Fibroblast of upper back skin (primary cell): Measurements from ENCODE around the gene GIPC1.

Experiments
- DNase-seq: peaks from one replicate; pipeline ENCODE4 v3.0.0-alpha.2; 2013

GIPC1 gene

DNA sequence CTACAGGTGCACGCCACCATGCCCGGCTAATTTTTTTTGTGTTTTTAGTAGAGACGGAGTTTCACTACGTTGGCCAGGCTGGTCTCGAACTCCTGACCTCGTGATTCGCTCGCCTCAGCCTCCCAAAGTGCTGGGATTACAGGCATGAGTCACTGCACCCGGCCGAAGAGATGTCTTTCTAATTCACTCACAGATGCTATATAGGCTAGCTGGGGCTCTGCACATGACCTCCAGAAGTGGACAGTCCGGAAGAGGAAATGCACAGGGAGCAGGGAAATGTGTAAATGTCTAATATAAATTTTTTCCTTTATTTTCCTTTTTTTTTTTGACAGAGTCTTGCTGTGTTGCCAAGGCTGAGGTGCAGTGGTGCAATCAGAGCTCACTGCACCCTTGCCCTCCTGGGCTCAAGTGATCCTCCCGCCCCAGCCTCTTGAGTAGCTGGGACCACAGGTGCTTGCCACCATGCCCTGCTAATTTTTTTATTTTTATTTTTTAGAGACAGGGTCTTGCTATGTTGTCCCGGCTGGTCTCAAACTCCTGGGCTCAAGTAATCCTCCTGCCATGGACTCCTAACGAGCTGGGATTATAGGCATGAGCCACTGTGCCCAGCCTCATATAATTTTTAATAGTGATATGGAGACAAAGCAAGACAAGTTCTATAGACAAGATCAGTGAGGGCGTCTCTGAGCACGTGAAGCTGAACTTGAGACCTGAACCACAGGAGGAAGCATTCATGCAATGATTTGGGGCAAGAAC lies 8.4 kb downstream of the GIPC1 start:
- no peak for DNase-seq

DNA sequence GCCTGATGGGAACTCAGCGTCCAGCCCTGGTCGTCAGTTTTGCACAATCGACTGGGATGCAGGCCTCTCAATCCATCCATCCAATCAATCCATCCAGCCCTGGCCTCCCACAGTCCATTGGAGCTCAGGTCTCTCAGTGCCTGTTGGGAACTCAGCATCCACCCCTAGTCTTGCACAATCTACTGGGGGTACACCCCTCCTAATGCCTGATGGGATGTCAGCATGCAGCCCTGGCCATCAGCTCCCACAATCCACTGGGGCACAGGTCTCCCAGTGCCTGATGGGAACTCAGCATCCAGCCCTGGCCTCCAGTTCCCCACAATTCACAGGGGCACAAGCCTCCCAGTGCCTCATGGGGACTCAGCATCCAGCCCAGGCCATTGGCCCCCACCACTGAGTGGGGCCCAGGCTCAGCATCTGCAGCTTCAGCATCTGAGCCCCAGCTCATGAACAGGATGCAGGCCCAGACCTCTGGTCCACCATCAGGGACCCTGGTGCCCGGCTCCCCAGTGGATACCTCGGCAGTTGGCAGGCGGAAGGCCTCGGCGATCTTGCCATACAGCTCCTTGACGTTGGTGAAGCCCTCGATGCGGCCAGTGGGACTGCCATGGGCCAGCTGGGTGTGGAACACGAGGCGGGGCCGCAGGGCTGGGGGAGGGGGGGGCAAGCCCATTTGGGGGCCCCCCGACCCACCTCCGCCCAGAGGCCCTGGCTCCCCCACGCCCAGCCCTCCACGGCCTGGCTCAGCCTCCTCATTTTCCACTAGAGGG lies 13.6 kb downstream of the GIPC1 start:
- DNase-seq, result no peak

DNA sequence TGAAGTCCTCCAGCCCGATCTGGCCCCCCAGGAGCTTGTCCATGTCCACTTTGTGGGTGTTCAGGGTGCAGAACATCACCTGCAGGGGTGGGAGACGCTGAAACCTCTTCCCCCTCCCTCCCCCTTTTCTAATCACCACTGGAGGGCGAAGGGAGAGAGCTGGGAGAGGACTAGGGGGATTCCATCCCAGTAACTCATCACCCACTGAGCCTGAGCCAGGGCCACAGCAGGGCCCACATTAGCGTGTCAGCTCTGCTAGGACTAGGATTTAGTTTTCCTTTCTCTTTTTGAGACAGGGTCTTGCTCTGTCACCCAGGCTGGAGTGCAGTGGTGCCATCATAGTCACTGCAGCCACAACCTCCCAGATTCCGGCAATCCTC lies 15.2 kb downstream of the GIPC1 start:
- peak; percentile 63 for DNase-seq

DNA sequence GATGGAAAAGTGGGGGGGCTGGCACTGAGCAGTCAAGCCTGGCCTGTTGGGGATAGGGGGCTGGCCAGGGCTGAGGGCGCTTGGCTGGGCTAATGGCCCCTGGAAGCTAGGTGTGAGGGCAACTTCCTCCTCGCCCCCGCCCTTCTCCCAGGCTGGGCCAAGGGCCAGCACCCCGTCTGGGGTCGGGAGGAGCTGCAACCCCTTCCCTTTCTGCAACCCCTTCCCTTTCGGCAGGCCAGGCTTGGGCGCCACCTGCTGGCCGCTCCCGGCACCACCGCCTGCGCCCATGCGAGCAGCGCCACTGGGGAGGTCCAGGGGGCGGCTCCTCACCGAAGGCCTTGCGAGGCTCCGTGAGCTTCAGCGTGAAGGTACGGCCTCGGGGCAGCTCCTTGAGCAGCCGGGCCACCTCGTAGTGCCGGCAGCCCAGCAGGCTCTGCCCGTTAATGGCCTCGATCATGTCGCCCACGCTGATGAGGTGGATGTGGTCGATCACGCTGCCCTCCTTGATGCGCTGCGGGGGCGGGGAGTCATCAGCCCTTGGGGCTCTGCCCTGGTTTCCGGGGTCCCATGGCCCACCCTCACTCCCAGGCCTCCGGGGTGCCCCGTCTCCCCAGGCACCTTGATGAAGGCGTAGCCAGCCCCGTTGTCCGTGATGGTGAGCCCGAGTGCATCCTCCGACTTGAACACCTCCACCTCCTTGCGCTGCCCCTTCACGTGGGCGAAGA lies 15.8 kb downstream of the GIPC1 start:
- DNase-seq, result no peak

DNA sequence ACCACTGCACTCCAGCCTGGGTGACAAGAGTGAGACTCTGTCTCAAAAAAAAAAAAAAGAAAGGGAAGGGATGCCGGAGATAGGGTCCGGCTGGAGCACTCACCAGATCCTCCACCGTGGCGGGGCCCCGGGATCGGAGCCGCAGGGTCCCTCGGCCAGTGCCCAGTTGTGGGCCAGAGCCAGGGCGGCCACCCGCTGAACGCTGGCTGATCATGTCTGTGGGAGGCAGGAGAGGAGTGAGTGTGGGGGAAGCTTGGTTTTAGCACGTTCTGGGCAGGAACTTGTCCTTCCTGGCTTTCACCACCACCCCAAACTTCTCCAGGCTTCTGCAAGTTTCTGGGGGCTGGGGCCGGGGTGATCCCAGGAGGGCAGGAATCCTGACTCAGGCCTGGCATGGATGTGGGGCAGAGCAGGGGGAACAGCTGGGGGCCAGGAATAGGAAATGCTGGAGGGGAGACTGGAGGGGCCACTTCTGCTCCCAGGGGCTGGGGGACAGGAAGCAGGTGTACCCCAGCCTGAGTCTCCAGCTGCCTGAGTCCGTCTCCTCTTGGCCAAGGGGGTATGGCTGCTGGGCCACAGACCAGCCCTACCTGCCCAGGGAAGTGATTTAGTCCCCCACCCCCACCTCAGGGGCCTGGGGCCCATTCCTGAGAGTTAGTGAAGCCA lies 16.5 kb downstream of the GIPC1 start:
- DNase-seq, result no peak

DNA sequence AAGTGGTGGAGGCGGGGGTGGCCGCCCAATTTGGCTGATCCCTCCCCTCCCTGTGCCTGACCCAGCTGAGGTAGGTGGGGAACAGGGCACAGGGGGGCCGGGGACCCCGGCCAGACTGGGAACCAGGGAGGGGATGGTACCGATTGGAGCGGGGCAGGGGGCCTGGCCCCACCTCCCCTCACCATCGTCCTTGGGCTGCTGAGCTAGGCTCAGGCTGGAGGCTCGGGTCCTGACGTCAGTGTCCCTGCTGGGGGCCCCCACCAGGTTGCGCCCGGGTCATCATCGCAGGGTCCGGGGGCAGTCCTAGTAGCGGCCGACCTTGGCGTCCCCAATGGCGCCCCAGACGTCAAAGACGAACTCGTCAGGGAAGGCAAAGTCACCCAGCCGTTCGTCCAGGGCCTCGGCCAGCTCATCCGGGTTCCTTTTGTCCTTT lies 17.8 kb downstream of the GIPC1 start:
- DNase-seq, result no peak

DNA sequence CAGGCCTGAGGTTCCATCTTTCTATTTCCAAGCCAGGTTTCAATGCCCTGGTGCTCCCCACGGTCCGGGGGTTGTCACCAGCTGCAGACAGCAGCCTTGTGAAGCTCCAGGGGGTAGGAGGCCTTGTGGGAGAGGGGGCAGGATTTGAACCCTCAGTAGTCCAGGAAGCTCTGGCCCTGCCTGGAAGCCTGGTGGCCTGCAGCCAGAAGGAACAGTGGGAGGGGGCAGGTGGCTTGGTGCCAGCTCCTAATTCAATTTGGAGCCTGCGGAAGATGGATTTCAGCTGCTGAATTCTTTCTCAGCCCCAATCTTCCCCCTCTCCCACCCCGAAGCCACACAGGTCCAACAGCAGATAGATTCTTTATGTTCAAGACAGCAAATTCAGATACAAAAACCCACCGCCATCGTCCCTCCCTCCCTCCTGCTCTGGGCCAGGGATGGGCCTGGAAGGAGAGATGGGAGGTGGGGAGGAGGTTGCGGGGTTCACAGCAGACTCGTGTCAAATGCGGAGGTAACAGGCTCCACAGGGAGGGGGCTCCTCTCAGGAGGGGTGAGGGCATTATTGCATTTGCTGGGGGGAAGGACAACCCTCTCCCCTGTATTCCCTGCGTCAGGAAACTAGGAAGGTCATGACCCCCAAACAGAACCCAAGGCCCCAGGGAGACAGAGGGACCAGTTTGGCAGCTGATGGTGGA lies 18.4 kb downstream of the GIPC1 start:
- peak; percentile 76 for DNase-seq

DNA sequence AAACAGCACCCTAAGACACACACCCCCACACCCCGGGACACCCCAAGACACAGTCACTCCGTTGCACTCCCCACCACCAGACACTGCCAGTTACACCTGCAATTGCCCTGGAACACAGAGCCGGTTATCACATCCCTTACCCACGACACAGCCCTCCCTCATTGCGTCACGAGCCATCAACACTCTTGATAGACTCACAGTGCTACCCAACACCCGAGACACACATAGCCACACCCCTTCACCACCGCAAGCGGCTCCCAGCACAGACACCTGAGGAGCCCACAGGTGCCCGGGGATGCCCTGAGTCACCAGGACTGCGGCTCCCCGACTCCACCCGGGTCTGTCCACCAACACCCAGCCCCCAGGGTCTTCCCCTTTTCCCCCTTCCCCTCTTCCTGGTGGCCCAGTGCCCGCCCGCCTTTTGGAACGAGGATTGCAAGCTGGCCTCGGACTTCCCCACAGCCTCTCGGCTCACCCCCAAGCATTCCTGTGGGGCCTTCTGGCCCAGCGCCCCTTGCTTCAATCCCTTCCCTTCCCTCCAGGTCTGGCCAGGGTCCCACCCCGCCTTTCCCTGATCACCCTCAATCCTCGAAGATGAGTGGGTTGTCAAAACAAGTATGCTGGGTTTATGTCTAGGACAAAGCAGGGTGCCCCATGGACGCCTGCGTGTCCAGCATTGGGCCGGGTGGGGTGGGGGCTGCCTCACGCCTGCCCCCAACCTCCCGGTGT lies 19.1 kb downstream of the GIPC1 start:
- peak; percentile 84 for DNase-seq

DNA sequence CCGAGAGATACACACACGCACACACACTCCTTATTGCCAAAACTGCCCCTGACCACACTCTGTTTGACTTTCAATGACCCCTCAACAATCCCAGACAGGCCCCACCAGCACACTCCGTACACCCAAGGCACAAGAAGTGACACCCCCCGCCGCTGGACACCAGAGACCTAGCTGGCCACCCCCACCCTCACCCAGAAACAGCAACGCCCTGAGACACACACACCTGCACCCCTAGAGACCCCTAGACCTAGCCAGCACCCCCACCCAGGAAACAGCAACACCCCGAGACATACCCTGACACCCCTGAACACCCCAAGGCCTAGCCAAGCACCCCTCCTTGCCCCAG lies 19.6 kb downstream of the GIPC1 start:
- no peak for DNase-seq

DNA sequence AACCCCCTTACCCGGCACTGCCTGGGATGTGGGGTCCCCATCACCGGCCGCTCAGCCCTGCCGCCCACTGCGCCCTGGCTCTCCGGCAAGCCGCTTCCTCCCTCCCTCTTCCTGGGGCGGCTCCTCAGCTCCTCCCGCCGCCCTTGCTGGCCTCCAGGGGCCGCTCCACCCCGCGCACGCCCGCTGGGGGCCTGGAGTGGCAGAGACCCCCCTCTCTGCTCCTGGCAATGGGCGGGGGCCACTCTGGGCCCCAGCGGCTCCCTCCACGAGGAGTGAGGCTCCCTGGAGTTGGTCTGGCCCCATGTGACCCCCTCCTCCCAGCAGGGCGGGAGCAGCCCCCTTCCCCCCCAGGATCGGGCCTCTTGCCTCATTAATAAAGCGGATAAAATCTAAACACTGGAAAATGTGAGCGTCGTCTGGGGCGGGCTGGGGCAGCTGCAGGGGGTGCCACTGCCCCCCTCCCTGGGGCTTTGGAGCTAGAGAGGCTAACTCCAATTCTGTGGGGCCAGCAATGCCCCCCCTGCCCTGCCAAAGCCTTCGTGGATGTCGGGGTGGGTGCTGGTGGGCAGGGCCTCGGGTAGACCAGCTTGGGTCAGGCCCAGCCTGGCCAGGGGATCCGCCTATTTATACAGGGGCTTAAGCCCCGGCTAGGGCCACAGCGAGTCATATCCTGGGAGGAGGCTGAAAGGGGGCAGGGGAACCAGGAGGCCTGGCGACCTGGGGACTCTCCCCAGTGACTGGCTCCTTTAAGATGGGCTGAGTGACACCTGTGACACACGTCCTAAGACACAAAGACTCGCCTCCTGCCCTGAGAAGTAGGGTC lies 20.5 kb downstream of the GIPC1 start, which contains the start of gene PTGER1:
Gene PTGER1 (minus strand): TSS at position 104 of the 823 bp plus-strand sequence. CDS start 1,034 bp downstream, outside the sequence.
- DNase-seq, result peak; percentile 32

DNA sequence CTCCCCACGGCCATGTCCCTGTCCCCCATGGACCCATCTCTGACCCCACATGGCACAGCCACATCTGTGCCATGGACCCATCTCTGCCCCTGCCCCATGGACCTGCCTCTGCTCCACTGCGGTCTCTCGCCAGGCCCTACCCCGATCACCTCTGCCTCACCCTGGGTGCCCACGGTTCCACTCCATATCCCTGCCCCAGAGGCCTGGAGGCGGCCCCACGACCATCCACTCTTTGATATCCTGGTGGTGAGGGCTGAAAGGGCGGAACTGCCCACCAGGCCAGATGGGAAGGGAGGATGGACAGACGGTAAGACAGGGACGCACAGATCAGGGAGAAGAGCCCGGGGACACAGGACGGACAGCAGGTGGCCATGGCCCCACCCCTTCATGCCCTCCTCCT lies 21.1 kb downstream of the GIPC1 start:
- no peak for DNase-seq

DNA sequence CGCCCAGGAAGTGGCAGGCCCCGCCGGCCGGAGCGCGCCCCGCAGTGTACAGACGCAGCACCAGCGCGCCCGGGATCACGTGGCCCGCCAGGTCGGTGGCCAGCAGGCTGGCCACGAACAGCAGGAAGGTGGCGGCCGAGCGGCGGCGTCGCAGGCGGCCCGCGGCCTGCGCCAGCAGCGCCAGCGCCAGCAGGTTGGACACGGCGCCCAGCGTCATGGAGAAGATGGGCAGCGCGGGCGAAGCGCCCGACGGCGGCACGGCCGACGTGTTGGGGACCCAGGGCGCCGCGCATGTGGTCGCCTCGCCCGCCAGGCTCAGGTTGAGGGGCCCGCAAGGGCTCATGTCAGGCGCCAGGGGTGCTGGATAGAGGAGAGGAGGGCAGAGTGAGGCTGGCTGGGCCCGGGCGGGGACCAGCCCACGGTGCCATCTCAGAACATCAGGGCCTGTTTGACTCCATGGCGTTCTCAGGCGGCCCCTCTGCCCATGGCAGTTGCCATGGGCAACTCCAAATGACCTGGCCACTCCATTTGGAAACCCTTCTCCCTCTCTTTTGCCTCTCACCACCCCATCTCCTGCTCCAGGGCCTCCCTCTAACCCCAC lies 21.8 kb downstream of the GIPC1 start:
- no peak for DNase-seq

DNA sequence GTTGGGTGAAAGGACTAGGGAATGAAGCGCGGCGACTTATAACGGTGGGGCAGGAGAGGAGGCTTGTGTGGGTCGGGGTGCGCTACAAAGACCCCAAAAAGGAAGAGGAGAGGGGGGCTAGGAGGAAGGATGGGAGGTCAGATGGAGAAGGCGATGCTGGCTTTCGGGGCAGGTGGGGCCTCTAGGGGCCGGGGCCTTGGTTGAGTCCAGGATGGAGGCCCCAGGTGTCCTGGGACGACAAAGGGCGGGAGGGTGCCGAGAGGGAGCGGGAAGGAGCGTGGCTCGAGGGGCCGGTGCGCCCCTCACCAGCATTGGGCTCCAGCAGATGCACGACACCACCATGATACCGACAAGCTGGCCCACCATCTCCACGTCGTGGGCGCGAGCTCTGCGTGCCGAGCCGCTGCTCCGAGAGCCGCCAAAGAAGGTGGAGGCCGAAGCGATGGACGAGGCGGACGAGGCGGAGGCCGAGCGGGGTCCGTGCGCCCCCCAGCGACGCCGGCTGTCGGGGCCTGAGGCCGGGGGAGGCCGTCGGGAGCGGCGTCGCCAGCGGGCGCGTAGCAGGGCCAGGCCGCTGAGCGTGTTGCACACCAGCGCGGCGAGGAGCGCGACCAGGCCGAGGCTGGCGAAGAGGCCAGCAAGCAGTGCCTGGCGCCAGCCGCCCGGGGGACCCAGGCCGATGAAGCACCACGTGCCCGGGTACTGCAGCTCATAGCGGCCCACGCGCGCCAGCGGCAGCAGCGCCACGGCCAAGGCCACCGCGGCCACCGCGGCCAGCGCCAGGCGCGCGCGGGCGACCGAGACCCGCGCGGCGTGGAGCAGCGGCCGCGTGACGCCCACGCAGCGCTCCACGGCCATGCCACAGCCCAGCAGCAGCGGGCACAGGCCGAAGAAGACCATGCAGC lies 22.6 kb downstream of the GIPC1 start:
- no peak for DNase-seq

DNA sequence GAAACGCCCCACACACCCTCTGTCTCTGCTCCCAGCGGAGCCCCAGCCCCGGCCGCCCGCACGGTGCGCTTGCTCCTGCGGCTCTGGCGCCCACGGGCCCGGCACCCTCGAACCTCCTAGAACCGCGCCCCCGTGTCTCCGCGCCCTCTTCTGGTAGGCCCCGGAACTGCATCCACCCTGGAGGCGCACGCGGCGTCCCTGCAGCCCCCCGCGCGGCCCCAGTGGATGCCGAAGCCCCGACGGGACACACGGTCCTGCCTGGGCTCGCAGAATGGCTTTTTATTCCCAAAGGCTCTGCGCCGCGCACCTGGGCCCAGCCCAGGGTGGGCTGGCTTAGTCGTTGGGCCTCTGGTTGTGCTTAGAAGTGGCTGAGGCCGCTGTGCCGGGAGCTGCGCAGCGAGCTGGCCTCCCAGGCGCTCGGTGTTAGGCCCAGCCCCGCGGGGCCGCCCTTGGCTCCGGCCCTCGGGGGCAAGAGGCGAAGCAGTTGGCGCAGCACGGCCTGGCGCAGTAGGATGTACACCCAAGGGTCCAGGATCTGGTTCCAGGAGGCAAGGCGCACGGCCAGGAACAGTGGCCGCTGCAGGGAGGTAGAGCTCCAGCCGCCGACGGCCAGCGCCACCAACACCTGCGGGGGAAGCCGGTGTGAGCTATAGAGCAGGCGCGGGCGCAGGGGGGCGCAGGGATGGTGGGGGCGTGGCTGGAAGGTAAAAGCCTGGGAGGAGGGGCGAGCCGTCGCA lies 23.6 kb downstream of the GIPC1 start:
- DNase-seq, result peak; percentile 41

DNA sequence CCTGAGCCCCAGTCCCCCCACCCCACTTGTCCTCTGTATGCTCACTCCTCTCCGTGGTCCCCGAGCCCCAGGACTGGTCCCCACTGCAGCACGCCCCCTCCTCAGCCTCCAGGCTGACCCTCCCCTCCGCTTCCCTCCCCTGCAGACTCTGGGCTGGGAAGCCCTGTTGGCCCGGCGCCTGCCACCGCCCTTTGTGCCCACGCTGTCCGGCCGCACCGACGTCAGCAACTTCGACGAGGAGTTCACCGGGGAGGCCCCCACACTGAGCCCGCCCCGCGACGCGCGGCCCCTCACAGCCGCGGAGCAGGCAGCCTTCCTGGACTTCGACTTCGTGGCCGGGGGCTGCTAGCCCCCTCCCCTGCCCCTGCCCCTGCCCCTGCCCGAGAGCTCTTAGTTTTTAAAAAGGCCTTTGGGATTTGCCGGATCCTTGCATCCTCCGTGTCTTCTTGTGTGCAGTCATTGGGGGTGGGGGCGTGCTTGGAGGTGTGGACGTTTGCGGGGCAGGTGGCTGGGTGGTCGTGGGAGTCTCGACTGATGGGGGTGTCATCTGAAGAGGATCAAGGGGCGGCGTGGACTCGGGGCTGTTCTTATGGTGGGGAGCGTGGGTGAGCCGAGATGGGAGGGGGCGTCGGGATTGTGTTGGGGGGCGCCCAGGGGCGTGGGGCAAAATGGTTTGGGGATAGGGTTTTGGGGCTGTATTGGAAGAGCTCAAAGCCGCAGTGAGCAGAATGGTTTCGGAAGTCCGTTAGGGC lies 24.3 kb downstream of the GIPC1 start:
- no peak for DNase-seq

DNA sequence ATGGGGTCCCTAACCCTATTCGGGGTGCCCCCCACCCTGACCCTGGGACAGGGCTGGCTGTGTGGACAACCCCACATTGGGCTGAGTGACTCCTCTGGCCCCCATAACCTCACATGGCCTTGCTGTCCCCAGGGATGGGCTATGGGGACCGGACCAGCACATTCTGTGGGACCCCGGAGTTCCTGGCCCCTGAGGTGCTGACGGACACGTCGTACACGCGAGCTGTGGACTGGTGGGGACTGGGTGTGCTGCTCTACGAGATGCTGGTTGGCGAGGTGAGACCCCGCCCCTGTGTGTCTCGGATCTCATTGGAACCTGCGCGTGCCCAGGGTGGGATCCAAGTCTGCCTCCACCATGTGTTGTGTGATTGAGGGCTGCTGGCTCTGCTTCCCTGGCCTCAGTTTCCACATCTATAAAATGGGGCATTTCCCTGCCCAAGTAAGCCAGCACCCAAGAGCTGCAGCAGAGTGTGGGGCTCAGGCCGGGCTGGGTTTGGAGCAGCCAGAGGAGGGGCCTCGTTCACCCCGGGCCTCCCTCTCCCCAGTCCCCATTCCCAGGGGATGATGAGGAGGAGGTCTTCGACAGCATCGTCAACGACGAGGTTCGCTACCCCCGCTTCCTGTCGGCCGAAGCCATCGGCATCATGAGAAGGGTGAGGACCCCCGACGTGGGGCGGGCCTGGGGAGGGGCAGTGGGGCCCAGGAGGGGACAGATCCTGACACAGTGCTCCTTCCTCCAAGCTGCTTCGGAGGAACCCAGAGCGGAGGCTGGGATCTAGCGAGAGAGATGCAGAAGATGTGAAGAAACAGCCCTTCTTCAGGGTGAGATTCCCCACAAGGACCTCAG lies 25.7 kb downstream of the GIPC1 start:
- no peak for DNase-seq

DNA sequence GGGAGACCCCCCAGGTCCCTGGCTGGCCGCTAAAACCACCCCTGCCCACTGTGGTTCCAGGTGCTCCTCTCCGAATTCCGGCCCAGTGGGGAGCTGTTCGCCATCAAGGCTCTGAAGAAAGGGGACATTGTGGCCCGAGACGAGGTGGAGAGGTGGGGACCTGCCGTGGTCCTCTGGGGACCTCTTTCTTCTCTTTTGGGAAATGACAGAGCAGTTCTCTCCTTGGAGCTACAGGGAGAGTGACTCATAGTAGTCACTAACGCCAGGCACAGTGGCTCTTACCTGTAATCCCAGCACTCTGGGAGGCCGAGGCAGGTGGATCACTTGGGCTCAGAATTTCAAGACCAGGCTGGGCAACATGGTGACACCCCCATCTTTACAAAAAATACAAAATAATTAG lies 28.1 kb downstream of the GIPC1 start:
- no peak for DNase-seq
